Cardiac muscle cell (in vitro differentiated cells and primary cell): ENCODE measurements around the gene NHLRC1. TPM values are rescaled to one million over a fixed set of nuclear protein-coding genes. Genes with fewer than 3 reads are reported as not detected.
"Not testable (repeated sequence)": the region's sequence is repeated elsewhere in the genome, so short reads cannot be mapped to it uniquely, and the experiment has no call there.

Experiments used
- DNase-seq, 2 donors: peaks; one replicate each; pipeline versions ENCODE4 v3.0.0 to v3.0.0-alpha.2; 2010 to 2017; ENCODE audit warnings: low read depth in 1 of 2, low spot score in 1 of 2
- H3K27ac ChIP-seq: fragments of 200-600 bp; sonication (generic); 2 replicates; pipeline ENCODE4 v1.5.1; 2016
- H3K27me3 ChIP-seq: fragments of 200-600 bp; sonication (generic); 2 replicates; pipeline ENCODE4 v1.6.0; 2016; ENCODE audit warnings: control low read depth
- H3K36me3 ChIP-seq: fragments of 200-600 bp; sonication (generic); 2 replicates; pipeline ENCODE4 v1.5.1; 2016; ENCODE audit warnings: control low read depth
- H3K4me1 ChIP-seq: fragments of 200-600 bp; sonication (generic); 2 replicates; pipeline ENCODE4 v1.8.1; 2017; ENCODE audit warnings: low read depth, mild to moderate bottlenecking, mixed run types
- H3K4me3 ChIP-seq: fragments of 200-600 bp; sonication (generic); 2 replicates; pipeline ENCODE4 v1.5.1; 2016; ENCODE audit warnings: mild to moderate bottlenecking
- H3K9me3 ChIP-seq: fragments of 200-600 bp; sonication (generic); 2 replicates; pipeline ENCODE4 v1.5.1; 2017; ENCODE audit warnings: low read depth, mild to moderate bottlenecking, control low read depth
- CTCF ChIP-seq: IDR thresholded peaks from 2 replicates; pipeline ENCODE4 v1.5.1; 2012; ENCODE audit warnings: low read depth, mild to moderate bottlenecking, low read length
- polyA plus RNA-seq: library from polyadenylated mRNA; unstranded; fragments of >200 nt; fragmentation: Nextera tagmentation; extraction: Ambion mirVana; gene quantifications from 2 replicates; pipeline ENCODE4 v1.2.1, GENCODE V29; 2016
- total RNA-seq: library from RNA; depleted of rRNA; stranded (reverse); fragments of >200 nt; gene quantifications from 2 replicates; pipeline ENCODE4 v1.2.3, GENCODE V29; 2016

Gene NHLRC1
- total and polyA plus RNA-seq, 2 experiments from 2014 or later = 1.3 to 3.1 TPM

DNA sequence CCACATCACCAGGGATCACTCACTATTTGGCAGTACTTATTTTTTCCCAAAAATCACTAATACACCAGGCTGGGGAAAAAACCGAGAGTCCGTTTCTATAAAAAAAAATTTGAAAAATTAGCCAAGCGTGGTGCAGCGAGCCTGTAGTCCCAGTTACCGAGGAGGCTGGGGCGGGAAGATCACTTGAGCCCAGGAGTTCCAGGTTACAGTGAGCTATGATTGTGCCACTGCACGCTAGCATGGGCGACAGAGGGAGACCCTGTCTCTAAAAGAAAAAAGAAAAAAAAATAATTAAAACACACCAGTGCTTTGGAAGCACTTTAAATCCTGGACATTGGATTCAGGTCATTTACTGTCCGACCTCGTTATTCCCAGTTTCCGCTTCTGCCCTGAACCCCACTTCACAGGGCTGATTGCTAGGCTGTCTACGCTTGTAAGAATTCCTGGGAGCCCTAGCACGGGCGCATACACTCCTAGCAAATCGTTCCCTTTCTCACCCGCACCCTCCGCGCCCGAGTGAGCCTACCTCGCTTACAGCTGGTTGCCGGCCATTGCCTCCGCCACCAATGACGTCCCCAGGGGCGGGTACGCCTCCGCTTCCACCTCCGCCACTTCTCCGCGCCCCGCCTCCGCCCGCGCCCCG, 32.2 kb upstream of the NHLRC1 start, which contains the start of gene TPMT:
Gene TPMT, minus strand, starts transcription at position 571 of the 643 bp plus-strand sequence. CDS start 5,950 bp downstream, outside the sequence.
- Histone ChIP-seq H3K4me1 (peaks cover 13% of the 10 kb centered on the region), H3K36me3 (no peaks in the 10 kb centered on the region), H3K9me3 (no peaks in the 10 kb centered on the region), H3K27me3 (no peaks in the 10 kb centered on the region), H3K27ac (peak within 1 kb of the TSS; percentile 91), H3K4me3 (peak within 1 kb of the TSS; percentile 96)
- no peak for DNase-seq
- TF ChIP-seq CTCF = no peak

DNA sequence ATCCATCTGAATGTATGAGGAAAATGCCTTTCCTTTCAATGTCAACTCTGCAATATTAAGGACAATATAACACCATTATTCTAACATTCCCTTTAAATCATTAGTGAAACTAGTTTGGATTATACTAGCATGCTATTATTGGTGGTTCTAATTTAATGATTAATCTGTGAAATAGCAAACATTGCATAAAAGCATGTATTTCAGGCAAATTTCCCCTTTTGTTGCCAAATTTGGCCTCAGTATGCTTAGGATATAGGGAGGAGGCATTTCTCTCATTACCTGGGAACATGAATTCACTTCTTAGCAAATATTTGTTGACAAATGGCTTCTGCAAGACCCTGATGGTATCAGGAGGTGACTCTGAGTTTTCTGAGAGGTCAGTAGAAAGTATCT, 30.8 kb upstream of the NHLRC1 start:
- no peaks in the 10 kb centered on the region for H3K36me3 ChIP-seq
- TF ChIP-seq CTCF = no peak
- H3K9me3 ChIP-seq = no peaks in the 10 kb centered on the region
- no peak for DNase-seq
- no peaks in the 10 kb centered on the region for H3K27me3 ChIP-seq
- H3K27ac ChIP-seq = peak overlapping the region; percentile 26
- H3K4me3 ChIP-seq = no peak overlapping the region
- peaks cover 13% of the 10 kb centered on the region for H3K4me1 ChIP-seq

GRCh38 chr6:18151801-18152200, 29.3 kb upstream of the NHLRC1 start:
- no peak for DNase-seq
- no peak for TF ChIP-seq CTCF

GRCh38 chr6:18151391-18151790, 28.9 kb upstream of the NHLRC1 start:
- not testable (repeated sequence) for H3K36me3 ChIP-seq, DNase-seq, H3K4me3 ChIP-seq, H3K27me3 ChIP-seq, H3K9me3 ChIP-seq, H3K27ac ChIP-seq
- H3K4me1 ChIP-seq = peaks cover 13% of the 10 kb centered on the region

More at GRCh38 chr6:18151801-18152200, 29.3 kb upstream of the NHLRC1 start:
- Histone ChIP-seq H3K4me1 (peaks cover 13% of the 10 kb centered on the region), H3K9me3 (no peaks in the 10 kb centered on the region), H3K27ac (no peak overlapping the region), H3K4me3 (no peak overlapping the region), H3K36me3 (peaks cover 3% of the 10 kb centered on the region), H3K27me3 (no peaks in the 10 kb centered on the region)

- TF ChIP-seq CTCF = no peak
These were observed 26.0 kb upstream of the NHLRC1 start for GRCh38 chr6:18148304-18149025.

DNA sequence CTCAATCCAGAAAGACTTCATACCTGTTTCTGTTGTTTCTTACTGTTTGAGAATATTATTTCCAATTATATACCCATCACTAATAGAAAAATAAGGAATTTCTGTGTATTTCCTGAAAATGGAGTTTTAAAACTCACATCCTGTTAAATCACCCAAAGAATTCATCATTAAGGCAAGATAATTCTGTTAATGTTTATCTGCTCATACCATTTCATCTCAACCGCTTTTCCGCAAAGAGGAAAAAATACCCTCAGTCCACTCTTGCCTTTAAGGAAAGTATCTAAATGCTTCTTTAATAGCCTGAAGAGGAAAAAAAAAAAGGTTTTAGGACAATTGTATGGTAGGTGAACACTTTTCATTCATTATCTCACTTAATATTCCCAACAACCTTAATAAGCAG, 25.1 kb upstream of the NHLRC1 start:
- no peak for DNase-seq
- H3K36me3 ChIP-seq = peaks cover 8% of the 10 kb centered on the region
- H3K9me3 ChIP-seq = no peaks in the 10 kb centered on the region
- H3K4me1 ChIP-seq = no peaks in the 10 kb centered on the region
- no peak for TF ChIP-seq CTCF
- H3K4me3 ChIP-seq = no peak overlapping the region
- no peaks in the 10 kb centered on the region for H3K27me3 ChIP-seq
- H3K27ac ChIP-seq = no peak overlapping the region

More at GRCh38 chr6:18148304-18149025, 26.0 kb upstream of the NHLRC1 start:
- H3K27ac ChIP-seq = no peak overlapping the region
- H3K27me3 ChIP-seq = no peaks in the 10 kb centered on the region
- peak in 1 of 2 donors; percentile 57 for DNase-seq
- H3K36me3 ChIP-seq = peaks cover 8% of the 10 kb centered on the region
- no peak overlapping the region for H3K4me3 ChIP-seq
- H3K4me1 ChIP-seq = peaks cover 8% of the 10 kb centered on the region
- no peaks in the 10 kb centered on the region for H3K9me3 ChIP-seq
